Measurements from ENCODE around the gene SLC8A3.

Gene SLC8A3

DNA sequence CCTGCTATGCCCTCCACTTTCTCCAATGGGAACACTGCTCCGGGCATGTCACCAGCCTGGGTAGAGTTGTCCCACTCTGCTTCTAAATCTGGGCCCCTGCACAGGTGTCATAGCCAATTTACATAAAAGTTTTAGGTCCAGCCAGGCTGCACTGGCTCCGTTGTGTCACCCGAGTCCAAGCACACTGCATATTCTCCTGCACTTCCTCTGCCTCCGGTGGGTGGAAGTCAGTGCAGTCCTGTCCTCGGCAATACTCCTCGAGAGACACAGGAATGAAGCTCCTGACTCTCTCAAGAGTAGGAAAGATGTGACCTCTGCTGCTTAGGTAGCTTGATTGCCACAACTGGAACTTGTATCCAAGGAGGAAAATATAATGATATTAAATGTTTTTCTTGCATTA is 15.2 kb downstream of the SLC8A3 start:
- DNase-seq: no peak

DNA sequence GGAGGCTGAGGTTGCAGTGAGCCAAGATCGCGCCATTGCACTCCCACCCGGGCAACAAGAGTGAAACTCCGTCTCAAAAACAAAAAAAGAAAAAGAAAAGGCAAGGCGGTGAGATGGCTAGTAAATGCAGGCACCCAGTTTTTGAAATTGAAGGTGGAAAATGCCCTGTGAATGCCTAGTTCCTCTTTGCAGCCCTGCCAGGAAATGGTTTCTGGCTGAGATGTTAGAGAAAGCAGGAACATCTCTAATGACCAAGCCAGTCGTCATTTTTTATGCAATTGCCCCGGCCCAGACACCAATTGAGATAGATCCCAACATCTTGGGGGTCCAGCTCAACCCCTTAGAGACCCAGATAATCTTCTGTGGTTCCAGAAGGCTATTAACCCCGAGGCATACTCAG is 17.0 kb downstream of the SLC8A3 start:
- no peak for DNase-seq

DNA sequence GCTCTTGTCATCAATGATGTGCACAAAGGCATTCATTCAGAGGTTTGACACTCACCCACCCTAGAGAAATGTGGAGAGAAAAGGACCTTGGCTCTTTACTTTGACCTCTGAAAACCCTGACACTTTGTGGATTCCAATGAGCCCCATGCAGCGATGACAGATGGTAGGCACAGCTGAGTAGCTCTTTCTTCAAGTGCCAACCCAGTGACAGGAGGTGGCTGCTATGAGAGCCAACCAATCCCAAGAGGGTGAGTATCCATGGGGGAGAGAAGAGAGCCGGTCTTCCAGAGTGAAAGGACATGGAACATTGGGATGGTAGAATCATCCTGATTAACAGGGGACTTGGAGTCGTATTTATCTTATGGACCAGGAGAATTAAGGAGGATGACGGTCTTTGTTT is 17.8 kb downstream of the SLC8A3 start:
- DNase-seq: no peak

DNA sequence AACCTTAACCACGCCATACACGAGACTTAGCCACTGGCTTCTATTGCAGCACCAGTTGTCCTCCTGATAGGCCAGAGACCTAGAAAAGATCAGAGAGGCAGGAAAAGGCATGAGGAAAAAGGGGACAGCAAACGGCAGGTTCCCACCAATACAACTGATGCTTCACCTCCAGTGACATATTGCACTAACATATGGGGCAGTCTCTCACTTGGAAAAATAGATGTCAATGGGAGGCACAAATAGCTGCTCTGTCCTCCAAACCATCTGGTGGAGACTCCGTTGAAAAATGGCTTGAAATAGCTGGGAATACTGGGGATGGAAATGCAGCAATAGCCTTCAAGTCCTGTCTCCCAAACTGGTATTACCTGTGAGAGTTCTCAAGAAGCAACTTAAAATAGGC is 20.3 kb downstream of the SLC8A3 start:
- no peak for DNase-seq

DNA sequence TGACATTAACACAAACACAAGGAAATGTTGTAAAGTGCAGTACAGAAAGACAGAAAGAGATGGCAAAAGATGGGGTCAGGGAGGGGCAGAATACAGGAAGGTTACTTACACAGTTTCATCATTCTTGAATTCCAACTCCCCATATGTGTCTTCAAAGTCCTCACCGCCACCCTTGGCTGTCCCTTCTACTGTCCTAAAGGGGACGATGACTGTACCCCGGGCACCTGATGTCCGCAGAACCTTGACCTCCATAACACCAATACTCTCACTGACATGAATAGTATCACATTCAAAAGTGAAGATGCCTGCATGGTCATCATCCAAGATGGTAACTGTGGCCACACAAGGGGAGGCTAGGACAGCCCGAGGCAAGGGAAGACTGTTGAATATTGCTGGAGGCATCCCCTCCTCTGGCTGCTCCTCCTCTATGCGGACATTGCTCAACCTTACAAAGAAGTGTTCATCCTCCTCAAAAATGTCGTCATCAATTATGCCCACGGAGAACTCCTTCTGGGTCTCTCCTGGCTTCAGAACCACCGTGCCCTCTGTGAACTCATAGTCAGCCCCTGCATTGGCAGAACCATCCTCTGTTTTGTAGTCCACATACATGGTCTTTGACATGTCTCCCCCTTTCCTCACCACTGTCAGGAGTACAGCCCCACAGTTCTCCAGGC is 22.1 kb downstream of the SLC8A3 start:
- DNase-seq: no peak

DNA sequence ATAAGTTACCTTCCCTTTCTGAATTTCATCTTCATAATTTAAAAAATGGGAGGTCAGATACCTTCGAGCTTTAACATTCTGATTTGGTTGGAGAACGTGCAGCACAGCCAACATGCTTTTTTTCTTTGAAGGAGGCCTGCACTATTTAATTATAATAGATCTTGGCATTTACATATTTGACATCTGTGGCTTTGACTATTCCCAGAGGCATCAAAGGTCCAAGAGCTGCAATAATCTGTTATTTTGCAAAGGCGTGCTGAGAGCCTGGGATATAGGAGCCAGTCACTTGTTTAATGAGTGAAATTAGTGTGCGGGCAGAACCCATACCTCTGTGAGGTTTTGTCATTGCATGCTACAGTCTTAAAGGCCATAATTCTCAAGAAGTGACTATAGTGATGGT is 26.4 kb downstream of the SLC8A3 start:
- DNase-seq: no peak

DNA sequence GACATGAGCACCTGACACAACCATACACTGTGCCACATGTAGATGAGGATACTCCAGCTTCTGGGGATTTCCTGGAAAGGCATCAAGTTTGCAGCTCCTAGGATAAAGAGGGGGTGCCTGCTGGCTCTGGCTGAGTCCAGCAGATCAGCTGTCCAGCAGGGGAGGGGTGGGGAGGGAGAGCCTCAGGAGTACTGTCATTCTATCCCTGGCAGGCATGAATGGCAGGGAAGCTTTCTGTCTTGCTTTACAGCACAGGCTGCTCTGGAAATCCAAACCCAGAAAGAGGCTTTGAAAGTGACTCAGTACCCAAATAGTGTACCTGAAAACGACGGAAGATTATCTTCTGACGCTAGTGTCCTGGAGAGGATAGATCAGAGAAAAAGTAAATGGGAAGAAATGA is 32.2 kb downstream of the SLC8A3 start:
- DNase-seq: no peak

DNA sequence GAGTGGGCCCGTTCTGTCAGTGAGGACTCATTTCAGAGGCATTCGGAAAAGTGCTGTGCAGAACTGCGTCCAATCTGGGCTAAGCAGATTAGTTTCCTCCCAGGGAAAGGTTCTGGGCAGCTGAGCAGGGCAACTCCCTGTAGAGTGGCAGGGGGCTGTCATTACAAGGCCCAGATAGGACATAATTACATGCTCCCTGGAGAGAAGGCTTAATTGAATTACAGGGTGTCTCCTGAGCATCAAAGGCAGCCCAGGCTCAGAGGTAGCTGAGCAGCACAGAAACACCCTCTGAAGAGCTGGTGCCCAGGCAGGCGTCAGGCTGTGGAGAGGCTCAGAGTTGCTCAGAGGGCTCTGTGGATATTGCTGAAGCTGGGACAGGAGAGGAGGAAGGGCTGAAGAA is 36.0 kb downstream of the SLC8A3 start:
- DNase-seq: no peak

DNA sequence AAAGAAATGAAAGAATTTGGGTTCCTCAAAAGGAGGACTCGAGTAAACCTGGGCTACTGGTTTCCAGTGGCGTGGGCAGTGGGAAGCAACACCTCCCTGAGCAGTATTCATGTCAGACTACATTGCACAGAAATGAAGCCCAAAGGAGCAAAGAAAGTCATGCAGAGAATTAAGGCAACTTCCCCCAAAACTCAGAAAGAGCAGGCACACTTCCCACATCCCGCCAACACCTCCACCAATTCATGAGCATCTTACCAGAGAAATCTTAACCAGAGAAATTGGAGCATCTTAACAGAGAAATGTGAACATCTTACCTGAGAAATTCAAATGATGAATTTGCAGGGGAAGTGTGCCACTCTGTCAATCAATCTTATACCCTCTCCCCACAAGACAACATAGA is 36.7 kb downstream of the SLC8A3 start:
- DNase-seq: no peak

DNA sequence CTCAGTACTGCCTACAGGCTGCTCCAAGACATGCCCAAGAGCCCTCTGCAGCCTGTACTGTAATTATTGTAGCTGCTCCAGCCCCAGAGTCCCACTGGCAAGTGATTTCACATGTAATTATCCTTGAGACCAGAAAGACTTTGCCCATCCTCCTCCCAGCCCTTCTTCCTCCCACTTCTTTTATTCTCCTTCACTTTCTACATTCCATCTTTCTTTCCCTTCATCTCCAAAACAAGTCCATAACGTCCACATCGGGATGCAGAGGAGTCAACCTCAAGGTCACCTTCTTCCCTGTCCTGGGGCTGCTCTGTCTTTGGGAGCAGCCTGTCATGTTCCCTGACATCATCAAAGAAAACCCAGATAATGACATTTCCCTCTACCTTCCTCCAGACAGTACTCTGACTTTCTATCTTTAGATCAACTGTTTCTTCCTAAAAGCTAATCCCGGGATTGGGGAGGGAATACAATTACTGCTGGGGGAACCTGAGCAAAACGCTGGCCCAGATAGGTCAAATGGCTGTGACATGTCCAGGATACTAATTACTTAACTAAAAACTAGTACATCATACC is 39.1 kb downstream of the SLC8A3 start:
- no peak for DNase-seq

DNA sequence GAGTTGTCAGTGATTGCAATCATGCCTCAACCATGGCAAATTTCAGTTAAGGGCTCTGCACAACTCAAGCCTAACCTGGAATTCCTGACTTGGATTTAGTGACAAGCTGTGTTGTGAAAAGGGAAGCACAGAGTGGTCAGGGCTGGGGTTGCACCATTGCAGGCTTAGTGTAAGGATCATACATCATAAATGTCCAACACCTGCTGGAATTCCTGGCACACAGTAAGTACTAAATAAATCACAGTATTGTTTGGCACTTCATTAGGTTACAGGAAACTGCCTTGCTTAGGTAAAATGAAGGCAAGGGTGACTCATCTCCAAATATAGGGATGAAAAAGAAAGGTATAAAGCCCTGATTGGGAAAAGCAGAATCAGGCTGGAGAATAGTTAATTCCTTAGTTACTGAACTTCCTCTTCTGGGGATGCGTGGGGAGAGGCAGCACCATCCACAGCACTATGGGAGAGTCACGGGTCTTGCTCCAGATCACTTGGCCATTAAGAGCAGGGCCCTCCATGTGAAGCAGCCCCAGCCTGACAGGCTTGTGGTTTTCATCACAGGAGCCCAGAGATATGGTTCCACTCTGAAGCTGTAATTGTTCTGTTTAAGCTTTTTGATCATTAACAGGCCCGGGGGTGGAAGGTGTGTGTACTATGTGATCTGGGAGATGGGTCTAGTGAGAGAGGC is 39.7 kb downstream of the SLC8A3 start:
- no peak for DNase-seq

DNA sequence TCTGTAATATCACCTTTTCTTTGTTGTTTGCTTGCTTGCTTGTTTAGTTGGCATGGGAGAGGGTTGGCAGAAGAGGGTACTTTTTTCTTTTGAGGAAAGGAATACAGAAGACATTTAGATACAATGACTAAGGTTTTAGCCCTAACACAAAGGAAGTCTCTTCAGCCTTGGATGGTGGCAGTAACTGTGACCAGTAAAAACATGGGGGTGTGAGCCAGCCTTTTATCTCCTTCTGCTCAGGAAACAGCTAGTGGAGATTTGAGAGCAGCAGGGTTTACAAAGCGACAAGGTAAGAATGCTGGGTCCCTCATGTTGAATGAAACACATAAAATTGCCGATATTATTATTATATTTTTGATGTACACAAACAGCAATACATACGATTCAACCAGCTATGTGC is 40.4 kb downstream of the SLC8A3 start:
- no peak for DNase-seq

DNA sequence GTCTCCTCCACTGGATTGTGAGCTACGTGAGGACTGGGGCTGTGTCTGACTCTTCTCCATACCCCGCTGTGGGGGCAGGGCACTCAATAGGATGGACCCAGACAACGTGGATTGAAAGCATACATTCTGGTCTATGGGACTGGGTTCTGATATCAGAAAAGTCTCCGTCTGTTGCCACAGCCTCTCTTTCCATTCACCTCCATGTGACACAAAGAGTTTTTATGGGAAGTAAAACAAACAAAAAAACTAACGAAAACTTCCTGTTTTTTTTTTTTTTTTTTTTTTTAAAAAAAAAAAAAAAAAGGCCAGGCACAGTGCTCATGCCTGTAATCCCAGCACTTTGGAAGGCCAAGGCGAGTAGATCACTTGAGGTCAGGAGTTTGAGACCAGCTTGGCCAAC is 44.7 kb downstream of the SLC8A3 start:
- DNase-seq: no peak

DNA sequence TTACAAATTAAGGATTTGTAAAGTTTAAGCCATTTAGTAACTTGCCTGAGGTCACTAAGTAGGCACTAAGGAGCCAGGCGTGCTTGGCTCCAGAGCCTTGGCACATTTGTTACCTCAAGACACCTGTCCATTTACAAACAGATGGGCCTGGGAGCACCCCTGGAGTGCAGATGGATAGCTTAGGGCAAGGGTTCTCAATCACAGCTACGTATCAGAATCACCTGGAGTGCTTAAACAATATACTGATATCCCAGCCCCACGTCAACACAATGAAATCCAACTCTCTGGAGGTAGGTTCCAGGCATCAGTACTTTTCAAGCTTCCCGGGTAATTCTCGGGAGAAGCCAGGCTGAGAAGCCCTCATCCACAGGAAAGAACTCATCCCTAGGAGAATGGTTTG is 45.4 kb downstream of the SLC8A3 start:
- no peak for DNase-seq

DNA sequence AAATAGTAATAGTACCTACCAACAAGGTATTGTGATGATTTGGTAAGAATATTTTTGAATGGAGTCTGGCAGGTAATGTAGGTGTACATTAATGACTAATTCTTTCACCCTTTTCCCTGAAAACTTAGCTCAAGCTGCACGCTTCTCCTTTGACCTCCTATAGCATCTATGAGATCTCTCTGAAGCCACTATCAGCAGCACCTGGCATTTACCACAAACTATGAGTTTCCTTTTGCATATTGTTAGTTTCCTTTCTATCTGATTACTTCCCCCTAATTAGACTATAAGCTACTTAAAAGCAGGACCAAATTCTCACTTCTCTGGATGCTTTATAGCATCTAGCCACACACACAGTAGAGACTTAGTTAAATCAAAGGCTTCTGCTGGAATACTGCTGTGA is 48.1 kb downstream of the SLC8A3 start:
- no peak for DNase-seq

DNA sequence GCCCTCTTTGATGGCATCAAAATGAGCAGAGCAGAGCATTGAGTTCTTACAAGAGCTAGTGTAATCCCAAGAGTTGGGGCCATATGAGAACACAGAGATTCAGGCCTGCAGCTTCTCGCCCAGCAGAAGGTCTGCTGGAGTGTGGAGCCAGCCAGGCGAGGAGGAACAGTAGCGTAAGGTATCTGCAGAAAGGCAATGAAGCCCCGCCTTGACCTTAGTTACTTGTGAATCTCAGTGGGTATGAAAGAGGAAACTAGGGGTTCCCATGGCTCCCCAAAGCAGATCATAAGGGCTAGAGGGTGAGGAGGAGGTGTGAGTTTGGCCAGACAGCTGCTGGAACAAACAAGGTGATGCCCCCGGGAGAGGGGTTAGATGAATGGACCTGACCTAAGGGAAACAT is 49.4 kb downstream of the SLC8A3 start:
- no peak for DNase-seq

DNA sequence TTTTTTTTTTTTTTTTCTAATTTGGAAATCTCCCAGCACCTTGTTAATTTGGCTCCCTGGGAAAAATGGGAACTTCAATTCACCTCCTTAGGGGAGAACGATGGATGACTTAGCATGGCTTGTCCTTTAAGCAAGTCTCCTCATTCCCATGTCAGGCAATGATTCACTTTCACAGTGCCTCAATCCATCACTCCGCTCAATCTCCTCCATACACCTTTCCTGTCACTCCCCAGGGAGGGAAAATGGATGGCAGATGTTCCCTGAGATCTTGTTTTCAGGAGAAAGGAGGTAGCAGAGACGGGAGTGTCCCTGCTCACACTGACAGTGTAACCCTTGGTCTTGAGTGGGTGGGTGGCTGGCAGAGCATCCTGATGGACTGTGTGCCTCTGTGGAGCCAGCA is 51.0 kb downstream of the SLC8A3 start:
- DNase-seq: no peak

DNA sequence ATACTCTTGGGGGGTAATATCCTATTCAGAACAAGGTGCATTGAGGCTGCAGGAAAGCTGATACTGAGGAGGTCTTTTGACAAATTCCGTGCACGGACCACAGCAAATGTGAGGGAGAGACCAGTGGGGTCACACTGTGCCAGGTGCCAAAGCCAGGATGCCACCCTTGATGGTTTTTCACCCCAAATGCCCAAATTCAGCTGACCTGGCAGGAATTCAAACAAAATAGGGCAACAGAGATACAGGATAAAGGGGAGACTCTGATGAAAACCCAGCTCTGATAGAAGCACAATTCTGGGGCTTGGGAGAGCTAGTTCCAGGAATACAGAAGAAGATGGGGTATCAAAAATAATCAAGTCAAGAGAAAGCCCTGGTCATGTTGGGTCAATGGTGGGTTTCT is 55.3 kb downstream of the SLC8A3 start:
- no peak for DNase-seq

DNA sequence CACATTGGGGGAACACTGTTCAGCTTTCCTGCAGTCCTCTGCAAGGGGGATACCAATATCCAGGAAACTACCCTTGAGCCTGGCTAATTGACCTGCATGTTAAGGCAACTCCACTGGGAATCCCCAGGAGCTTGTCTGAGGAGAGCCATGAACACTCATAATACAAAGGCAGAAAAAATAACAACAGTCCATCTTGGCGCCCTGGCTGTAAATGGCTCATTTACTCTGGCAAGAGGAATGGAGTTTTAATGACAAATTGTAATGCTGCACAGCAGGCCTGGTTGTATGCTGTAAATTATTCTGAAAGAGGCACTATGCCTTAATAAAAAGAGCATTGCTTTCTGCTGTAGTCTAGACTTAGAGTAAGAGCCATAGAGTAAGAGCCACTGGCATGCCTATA is 58.3 kb downstream of the SLC8A3 start:
- DNase-seq: no peak

DNA sequence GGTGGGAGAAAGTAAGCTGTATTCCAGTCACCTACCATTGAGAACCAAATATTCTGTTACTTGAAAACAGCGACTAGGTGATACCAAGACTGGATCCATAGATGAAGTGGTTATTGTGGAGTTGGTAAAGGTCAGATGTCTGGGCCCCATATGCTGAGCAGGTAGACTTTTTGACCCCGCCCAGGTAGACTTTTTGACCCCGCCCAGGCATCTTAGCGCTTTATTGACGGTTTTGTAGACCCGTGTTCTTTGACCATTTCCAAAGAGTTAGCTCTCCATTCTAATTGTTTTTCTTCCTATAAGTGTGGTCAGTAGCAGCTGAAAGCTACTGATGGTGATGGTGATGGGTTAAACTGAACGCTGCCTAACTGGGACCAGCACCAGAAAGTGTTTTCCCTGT is 61.6 kb downstream of the SLC8A3 start:
- no peak for DNase-seq

DNA sequence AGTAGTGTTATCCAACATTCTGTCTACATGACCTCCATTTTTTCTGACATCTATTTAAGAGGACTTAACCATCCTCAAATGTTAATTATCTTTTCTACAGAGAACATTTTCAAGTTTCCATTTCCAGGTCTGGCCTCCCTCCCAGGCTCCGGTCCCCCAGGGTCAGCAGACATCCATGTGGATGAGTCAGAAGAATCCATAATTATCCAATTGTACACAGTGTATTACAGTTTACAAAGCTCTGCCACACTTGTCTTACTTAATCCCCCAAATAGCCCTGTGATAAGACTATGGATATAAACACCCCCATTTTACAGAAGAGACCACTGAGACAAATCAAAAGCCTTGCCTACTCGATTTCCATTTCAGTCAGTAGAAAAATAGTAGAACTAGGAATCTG is 65.0 kb downstream of the SLC8A3 start:
- DNase-seq: no peak

DNA sequence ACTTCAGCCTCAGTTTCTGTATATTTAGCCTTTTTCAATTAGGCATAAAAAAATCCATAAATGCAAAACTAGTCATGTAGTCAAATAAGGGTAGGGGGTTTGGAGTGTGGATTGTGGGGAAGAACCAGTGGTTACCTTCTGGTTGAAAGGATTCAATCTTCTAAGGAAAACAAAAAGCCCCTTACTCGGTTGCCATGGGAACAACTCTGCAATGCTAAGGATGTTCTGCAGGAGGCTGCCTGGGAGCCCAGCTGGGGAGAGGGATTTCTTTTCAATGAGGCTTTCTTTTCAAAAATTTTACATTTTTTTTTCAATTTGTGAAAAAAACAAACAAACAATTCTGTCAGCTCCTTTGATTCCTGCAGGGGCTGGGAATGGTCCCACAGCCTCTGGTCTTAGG is 67.2 kb downstream of the SLC8A3 start:
- no peak for DNase-seq

DNA sequence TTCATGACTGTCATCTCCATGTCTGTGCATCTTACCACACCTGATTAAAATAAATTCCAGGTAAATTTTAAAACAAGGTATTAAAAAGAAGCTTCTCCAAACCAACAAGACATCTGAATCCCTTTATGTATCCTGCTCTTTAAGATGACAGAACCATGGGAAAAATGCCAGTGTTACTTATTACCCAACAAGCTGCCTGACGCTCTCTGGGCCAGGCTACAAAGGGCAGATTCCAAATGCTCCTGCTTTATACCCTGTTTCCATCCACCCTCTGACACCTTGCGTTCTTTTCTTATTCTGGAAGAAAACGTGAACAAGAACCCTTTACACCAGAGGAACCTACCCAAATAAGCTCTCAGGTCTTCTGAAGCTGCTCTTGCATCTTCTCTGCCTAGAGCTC is 70.7 kb downstream of the SLC8A3 start:
- DNase-seq: no peak

DNA sequence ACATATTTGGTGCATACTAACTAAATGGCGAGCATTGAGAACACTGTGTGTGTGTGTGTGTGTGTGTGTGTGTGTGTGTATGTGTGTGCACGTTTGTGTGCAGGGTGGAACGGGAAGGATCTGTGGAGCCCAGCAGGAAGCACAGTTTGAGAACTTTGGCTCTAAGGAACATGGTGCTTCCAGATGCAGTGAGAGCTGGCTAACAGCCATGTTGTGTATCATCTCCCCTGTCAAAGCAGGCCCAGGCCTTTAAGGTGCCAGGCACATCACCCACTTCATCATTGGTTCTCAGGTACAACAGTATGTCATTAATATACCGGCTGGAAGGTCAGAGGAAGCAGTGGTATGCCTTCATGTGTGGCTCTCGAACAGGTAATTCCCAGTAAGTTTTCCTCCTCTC is 72.5 kb downstream of the SLC8A3 start:
- no peak for DNase-seq

DNA sequence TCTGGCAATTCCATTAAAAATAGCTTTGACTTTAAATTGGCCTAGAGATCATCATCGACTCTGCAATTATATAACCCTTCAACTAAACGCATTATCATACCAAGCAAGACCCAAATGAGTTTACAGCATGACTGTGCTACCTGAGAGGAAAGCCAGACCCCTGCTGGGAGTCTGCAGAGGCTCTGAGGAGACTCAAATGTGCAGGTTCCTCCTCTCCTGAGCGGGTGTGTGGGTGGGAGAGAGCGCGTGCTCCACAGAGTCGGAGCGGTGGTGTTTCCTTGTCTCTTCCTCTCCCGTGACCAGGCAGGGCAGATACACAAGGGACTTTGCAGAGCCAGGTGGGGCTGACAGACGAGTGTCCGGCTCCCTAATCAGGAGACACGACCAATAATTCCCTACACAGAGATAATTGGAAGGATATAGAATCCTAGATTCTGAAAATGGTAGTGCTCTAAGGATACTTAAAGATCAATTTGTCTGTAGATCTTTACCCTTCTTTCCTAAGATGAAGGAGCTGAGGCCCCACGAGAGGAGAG is 74.1 kb downstream of the SLC8A3 start:
- no peak for DNase-seq

Data from activated CD4-positive, alpha-beta T cell treated with anti-CD3 and anti-CD28 coated beads, Interleukin-2, amount 50 U/mL, for 48 hours (primary cell).